B cell (primary cell): Measurements from ENCODE around the gene ENTHD1.

ENCODE experiments used
- CTCF ChIP-seq: fragments of 200-600 bp; IDR thresholded peaks from one replicate; pipeline ENCODE4 v1.8.0; 2022; ENCODE audit warnings: antibody characterized with exemption, mild to moderate bottlenecking
- EZH2 ChIP-seq: IDR thresholded peaks from 2 replicates; pipeline ENCODE4 v1.6.1; 2012; ENCODE audit warnings: borderline replicate concordance, low read depth, mild to moderate bottlenecking, moderate library complexity, low read length; ENCODE audit not compliant: insufficient read depth, poor library complexity, severe bottlenecking

DNA sequence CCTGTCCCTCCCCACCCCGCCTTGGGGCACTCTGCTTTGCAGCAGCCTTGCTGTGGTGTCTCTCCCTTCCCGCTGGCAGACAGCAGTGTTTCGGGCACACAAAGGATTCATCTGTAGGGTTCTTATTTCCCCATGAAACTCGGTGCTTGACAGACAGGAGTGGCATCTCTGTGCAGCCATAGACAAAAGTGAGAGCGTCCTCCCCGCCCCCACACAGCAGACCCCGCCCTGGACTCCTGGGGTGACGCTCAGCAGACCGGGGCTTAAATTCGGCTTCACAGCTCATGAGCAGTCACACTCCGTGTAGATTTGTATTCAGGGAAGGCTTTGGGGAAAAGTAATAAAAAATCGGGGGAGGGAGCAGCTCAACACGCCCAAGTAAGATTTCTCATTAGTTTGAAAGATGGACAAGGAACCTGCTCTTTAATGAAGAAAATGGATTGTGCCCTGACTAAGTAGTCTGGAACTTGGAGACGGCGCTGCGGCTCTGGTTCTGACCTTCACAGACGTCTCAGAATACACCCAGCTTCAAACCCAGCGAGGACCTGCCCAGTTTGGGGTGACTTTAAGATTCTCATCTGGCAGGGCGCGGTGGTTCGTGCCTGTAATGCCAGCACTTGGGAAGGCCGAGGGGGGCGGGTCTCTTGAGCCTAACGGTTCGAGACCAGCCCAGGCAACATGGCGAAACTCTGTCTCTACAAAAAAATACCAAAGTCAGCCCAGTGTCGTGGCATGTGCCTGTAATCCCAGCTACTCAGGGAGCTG lies 187.0 kb downstream of the ENTHD1 start:
- no peak for TF ChIP-seq CTCF
- no peak for TF ChIP-seq EZH2
